ENCODE data around the gene KIAA0825. TPM values are rescaled to one million over a fixed set of nuclear protein-coding genes. Genes with fewer than 3 reads are reported as not detected.

KIAA0825 gene
- polyA plus RNA-seq, 1 donor from 2014 or later = 5.1 TPM

GRCh38 chr5:94192658-94193391, 425.6 kb downstream of the KIAA0825 start:
- no peaks in the 10 kb centered on the region for H3K9me3 ChIP-seq (ENCODE audit: low read length)
- H3K4me2 ChIP-seq (ENCODE audit: low read length) = no peak overlapping the region
- H3K9me2 ChIP-seq (ENCODE audit: insufficient read depth, low read length) = no peaks in the 10 kb centered on the region
- no peak overlapping the region for H3K9ac ChIP-seq (ENCODE audit: low read length)
- TF ChIP-seq MXI1 (conservative IDR thresholded peaks at IDR 0.05; ENCODE audit: poor library complexity, severe bottlenecking) = no peak
- no peaks in the 10 kb centered on the region for H3F3A ChIP-seq (ENCODE audit: insufficient read depth, low read length, poor library complexity, severe bottlenecking)
- no peak overlapping the region for H2AFZ ChIP-seq (ENCODE audit: low read depth, low read length)
- H3K27ac ChIP-seq (ENCODE audit: low read length) = no peak overlapping the region
- no peaks in the 10 kb centered on the region for H4K20me1 ChIP-seq (ENCODE audit: insufficient read depth)
- H3K27me3 ChIP-seq (ENCODE audit: insufficient read depth, low read depth, low read length) = no peaks in the 10 kb centered on the region
- no peaks in the 10 kb centered on the region for H3K79me2 ChIP-seq (replicated peaks; ENCODE audit: insufficient read depth, low read length)
- H3K4me3 ChIP-seq (ENCODE audit: low read length) = no peak overlapping the region
- no peaks in the 10 kb centered on the region for H3K36me3 ChIP-seq (ENCODE audit: insufficient read depth, low read length)

DNA sequence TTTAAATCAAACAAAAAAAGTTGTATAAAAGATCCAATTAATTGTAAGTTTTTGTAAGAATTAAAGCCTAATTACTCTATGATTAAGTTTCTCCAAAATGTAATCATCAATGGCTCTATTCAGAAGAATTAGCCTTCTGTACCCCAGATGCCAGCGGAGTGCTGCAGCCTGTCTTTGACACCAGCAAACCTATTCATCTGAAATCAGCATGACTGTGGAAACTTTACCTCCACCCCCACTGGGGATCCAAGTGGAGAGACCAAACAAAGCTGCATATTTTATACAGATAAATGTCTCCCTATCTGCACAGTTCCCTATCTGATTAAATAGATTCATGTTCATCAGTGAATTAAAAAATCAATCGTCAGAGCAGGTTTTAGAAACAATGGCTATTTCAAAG, 426.8 kb downstream of the KIAA0825 start:
- TF ChIP-seq EP300 (conservative IDR thresholded peaks at IDR 0.05; ENCODE audit: poor library complexity, severe bottlenecking) (no peak), REST (IDR thresholded peaks at IDR 0.05; ENCODE audit: borderline replicate concordance) (no peak), SMC3 (conservative IDR thresholded peaks at IDR 0.05; ENCODE audit: poor library complexity) (no peak), MXI1 (conservative IDR thresholded peaks at IDR 0.05; ENCODE audit: poor library complexity, severe bottlenecking) (no peak), TAF1 (IDR thresholded peaks at IDR 0.05; ENCODE audit: low read depth) (no peak), POLR2AphosphoS5 (IDR thresholded peaks at IDR 0.05) (no peak), CTCF (IDR thresholded peaks at IDR 0.05; ENCODE audit: poor library complexity, severe bottlenecking) (no peak), RAD21 (conservative IDR thresholded peaks at IDR 0.05) (no peak), EZH2 (IDR thresholded peaks at IDR 0.05; ENCODE audit: borderline replicate concordance, insufficient read depth, low read length, poor library complexity, severe bottlenecking) (no peak)
- Histone ChIP-seq H3K9ac (ENCODE audit: low read length) (no peak overlapping the region), H3K9me3 (ENCODE audit: low read length) (no peaks in the 10 kb centered on the region), H3K27me3 (ENCODE audit: insufficient read depth, low read depth, low read length) (no peaks in the 10 kb centered on the region), H4K20me1 (ENCODE audit: insufficient read depth) (no peaks in the 10 kb centered on the region), H3K27ac (ENCODE audit: low read length) (no peak overlapping the region), H3K4me2 (ENCODE audit: low read length) (no peak overlapping the region), H2AFZ (ENCODE audit: low read depth, low read length) (no peak overlapping the region), H3K4me3 (ENCODE audit: low read length) (no peak overlapping the region), H3K9me2 (ENCODE audit: insufficient read depth, low read length) (no peaks in the 10 kb centered on the region), H3K36me3 (ENCODE audit: insufficient read depth, low read length) (no peaks in the 10 kb centered on the region), H3F3A (ENCODE audit: insufficient read depth, low read length, poor library complexity, severe bottlenecking) (no peaks in the 10 kb centered on the region), H3K79me2 (replicated peaks; ENCODE audit: insufficient read depth, low read length) (no peaks in the 10 kb centered on the region)
